ENCODE measurements around the gene AIG1. TPM values are rescaled to one million over a fixed set of nuclear protein-coding genes. Genes with fewer than 3 reads are reported as not detected.

AIG1 gene
- total RNA-seq, 6 donors from 2014 or later: 6.3 to 26.6 (median 20.8) TPM

GRCh38 chr6:143126574-143126941 lies 65.9 kb downstream of the AIG1 start:
- TF ChIP-seq CTCF (IDR thresholded peaks at IDR 0.05): no peak
- no peak for TF ChIP-seq EP300 (IDR thresholded peaks at IDR 0.05)
- TF ChIP-seq POLR2AphosphoS5 (IDR thresholded peaks at IDR 0.05): no peak
- TF ChIP-seq POLR2A (IDR thresholded peaks at IDR 0.05): no peak
- 94 to 96% methylated on average over 1 of the region's 1 CpG for WGBS, 2 donors

GRCh38 chr6:143127941-143128680 lies 67.4 kb downstream of the AIG1 start:
- no peak for ATAC-seq (ENCODE audit: low FRiP score in 2 of 2)
- Histone ChIP-seq H3K9me3 (peaks cover 0 to 18% (median 14%) of the 10 kb centered on the region in 4 donors), H3K36me3 (no peaks in the 10 kb centered on the region), H3K4me3 (no peak overlapping the region), H3K27me3 (no peaks in the 10 kb centered on the region), H3K27ac (no peak overlapping the region), H3K4me1 (no peaks in the 10 kb centered on the region)
- 91 to 95% methylated on average over 3 of the region's 3 CpGs for WGBS, 2 donors
- TF ChIP-seq CTCF (IDR thresholded peaks at IDR 0.05) (no peak), EP300 (IDR thresholded peaks at IDR 0.05) (no peak), POLR2A (IDR thresholded peaks at IDR 0.05) (no peak), POLR2AphosphoS5 (IDR thresholded peaks at IDR 0.05) (no peak)
- DNase-seq: no peak

More at GRCh38 chr6:143126574-143126941, 65.9 kb downstream of the AIG1 start:
- Histone ChIP-seq H3K4me3 (no peak overlapping the region), H3K4me1 (no peaks in the 10 kb centered on the region), H3K27me3 (no peaks in the 10 kb centered on the region), H3K36me3 (no peaks in the 10 kb centered on the region), H3K9me3 (peaks cover 0 to 17% (median 13%) of the 10 kb centered on the region in 4 donors), H3K27ac (no peak overlapping the region)
- DNase-seq: no peak
- no peak for ATAC-seq (ENCODE audit: low FRiP score in 2 of 2)

DNA sequence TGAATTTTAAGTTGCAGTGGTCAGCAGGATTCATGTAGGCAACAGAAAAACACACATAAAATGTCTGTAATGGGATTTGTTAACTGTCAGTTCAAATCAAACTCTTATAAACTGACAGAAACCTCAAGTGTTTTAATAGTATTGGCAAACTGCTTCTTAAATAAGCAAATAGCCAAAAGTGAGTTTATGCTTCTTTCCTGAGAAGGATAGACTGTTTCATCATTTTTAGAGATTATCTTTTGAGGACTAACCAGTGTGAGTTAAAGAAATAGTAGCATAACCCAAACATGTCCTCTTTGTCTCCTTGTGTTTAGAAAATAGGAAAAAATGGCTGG lies 68.0 kb downstream of the AIG1 start:
- Histone ChIP-seq H3K36me3 (no peaks in the 10 kb centered on the region), H3K27ac (no peak overlapping the region), H3K27me3 (no peaks in the 10 kb centered on the region), H3K4me3 (no peak overlapping the region), H3K4me1 (no peaks in the 10 kb centered on the region), H3K9me3 (peaks cover 0 to 18% (median 14%) of the 10 kb centered on the region in 4 donors)
- ATAC-seq (ENCODE audit: low FRiP score in 2 of 2): no peak
- DNase-seq: no peak
- no peak for TF ChIP-seq POLR2A (IDR thresholded peaks at IDR 0.05)
- TF ChIP-seq POLR2AphosphoS5 (IDR thresholded peaks at IDR 0.05): no peak
- TF ChIP-seq CTCF (IDR thresholded peaks at IDR 0.05): no peak
- no peak for TF ChIP-seq EP300 (IDR thresholded peaks at IDR 0.05)

- Histone ChIP-seq H3K4me3 (no peak overlapping the region), H3K27ac (no peak overlapping the region), H3K36me3 (no peaks in the 10 kb centered on the region), H3K9me3 (peaks cover 0 to 18% (median 14%) of the 10 kb centered on the region in 4 donors), H3K27me3 (no peaks in the 10 kb centered on the region), H3K4me1 (no peaks in the 10 kb centered on the region)
- TF ChIP-seq CTCF (IDR thresholded peaks at IDR 0.05) (no peak), EP300 (IDR thresholded peaks at IDR 0.05) (no peak), POLR2AphosphoS5 (IDR thresholded peaks at IDR 0.05) (no peak)
- no peak for ATAC-seq (ENCODE audit: low FRiP score in 2 of 2)
- no peak for DNase-seq
- 90 to 94% methylated on average over 1 of the region's 1 CpG for WGBS, 2 donors
Measured at GRCh38 chr6:143130928-143131327, 70.2 kb downstream of the AIG1 start.

- DNase-seq (no peak), ATAC-seq (ENCODE audit: low FRiP score in 2 of 2) (no peak)
- no peaks in the 10 kb centered on the region for H3K27me3 ChIP-seq
- peaks cover 0 to 14% (median 11%) of the 10 kb centered on the region in 4 donors for H3K9me3 ChIP-seq
- H3K4me3 ChIP-seq: no peak overlapping the region
- peaks cover 0 to 6% (median 0%) of the 10 kb centered on the region in 4 donors for H3K36me3 ChIP-seq
- H3K27ac ChIP-seq: no peak overlapping the region
- WGBS, 2 donors: 82 to 88% methylated on average over 2 of the region's 2 CpGs
- TF ChIP-seq CTCF (IDR thresholded peaks at IDR 0.05): no peak
- no peak for TF ChIP-seq EP300 (IDR thresholded peaks at IDR 0.05)
- no peak for TF ChIP-seq POLR2A (IDR thresholded peaks at IDR 0.05)
- H3K4me1 ChIP-seq: no peaks in the 10 kb centered on the region
Measured at GRCh38 chr6:143135325-143135724, 74.6 kb downstream of the AIG1 start.
